ENCODE data around the gene LMOD1.

The LMOD1 gene

DNA sequence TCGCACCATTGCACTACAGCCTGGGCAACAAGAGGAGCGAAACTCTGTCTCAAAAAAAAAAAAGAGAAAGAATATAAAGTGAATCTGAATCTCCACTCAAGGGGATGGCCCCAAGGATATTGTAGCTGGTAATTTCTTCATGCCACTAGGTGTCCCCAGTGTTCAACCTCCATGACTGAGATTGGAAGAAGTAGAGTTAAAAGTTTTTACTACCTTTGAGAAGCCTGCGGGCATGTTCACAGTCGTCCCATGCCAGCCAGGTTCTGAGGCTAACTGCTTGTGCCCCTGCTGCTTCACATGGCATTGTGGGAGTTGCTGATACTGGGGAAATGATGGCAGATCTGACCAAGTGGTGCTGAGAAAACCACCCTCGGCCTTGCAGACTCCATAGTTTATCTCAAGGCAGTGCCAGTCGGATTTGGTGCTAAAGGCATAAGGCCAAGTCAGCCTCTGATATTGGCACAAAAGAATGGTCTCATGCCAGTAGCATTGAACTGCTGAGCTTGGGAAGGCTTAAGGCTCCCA is 68.4 kb downstream of the LMOD1 start:
- no peak overlapping the region for H2AFZ ChIP-seq (ENCODE audit: low read depth, low read length)
- no peaks in the 10 kb centered on the region for H3K27me3 ChIP-seq (ENCODE audit: low read depth, low read length)
- H3K36me3 ChIP-seq (replicated peaks; ENCODE audit: low read depth, low read length), result peaks cover 52% of the 10 kb centered on the region
- no peak overlapping the region for H3K4me2 ChIP-seq (ENCODE audit: low read length)
- H3K4me1 ChIP-seq (ENCODE audit: low read length), result peaks cover 17% of the 10 kb centered on the region
- no peak overlapping the region for H3K27ac ChIP-seq (ENCODE audit: low read length)
- TF ChIP-seq, protein P1, sequence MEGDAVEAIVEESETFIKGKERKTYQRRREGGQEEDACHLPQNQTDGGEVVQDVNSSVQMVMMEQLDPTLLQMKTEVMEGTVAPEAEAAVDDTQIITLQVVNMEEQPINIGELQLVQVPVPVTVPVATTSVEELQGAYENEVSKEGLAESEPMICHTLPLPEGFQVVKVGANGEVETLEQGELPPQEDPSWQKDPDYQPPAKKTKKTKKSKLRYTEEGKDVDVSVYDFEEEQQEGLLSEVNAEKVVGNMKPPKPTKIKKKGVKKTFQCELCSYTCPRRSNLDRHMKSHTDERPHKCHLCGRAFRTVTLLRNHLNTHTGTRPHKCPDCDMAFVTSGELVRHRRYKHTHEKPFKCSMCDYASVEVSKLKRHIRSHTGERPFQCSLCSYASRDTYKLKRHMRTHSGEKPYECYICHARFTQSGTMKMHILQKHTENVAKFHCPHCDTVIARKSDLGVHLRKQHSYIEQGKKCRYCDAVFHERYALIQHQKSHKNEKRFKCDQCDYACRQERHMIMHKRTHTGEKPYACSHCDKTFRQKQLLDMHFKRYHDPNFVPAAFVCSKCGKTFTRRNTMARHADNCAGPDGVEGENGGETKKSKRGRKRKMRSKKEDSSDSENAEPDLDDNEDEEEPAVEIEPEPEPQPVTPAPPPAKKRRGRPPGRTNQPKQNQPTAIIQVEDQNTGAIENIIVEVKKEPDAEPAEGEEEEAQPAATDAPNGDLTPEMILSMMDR (IDR thresholded peaks at IDR 0.05; ENCODE audit: low read depth, low read length), result peak; percentile 64
- no peak for TF ChIP-seq EZH2phosphoT487 (IDR thresholded peaks at IDR 0.05; ENCODE audit: low read depth)
- H3K9me3 ChIP-seq (ENCODE audit: insufficient read depth, low read length), result no peaks in the 10 kb centered on the region
- no peaks in the 10 kb centered on the region for H3K79me2 ChIP-seq (ENCODE audit: low read length)
- 0 out of 2 replicates have a peak, but pooled peaks cover 2% of the 10 kb centered on the region for H4K20me1 ChIP-seq (ENCODE audit: insufficient read depth, low read length)
- H3K4me3 ChIP-seq (ENCODE audit: low read length), result no peak overlapping the region
- no peak overlapping the region for H3K9ac ChIP-seq (ENCODE audit: low read length)

DNA sequence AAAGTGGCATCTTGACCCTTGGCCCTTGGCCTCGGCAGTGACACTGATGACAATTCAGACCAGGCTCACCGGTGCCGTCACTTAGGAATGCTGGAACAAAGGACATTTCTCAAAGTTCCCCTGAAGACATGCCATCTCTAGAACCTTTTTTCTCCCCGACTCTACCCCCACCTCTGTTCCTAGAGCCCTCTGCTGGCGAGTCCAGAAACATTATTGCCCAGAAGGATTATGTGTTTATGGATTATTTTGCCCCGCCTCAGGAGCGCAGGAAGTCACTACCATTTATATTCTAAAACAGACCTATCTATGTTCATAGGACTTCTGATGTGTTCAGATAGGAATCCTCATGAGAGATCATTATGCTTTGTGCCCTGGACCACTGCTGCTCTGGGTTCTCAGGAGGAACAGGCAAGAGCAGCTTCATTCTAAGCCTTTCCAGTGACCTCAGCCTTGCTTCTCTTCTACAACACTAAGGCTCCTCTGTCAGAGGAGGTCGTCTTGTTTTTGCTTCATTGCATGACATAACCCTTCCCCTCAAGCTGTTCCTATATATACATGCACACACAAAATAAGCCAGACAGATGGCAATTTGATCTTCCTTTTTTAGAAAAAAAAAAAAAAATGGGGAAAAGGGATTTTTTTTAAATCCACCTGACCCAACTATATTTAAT is 70.1 kb downstream of the LMOD1 start:
- Histone ChIP-seq H2AFZ (ENCODE audit: low read depth, low read length) (no peak overlapping the region), H3K36me3 (replicated peaks; ENCODE audit: low read depth, low read length) (peaks cover 67% of the 10 kb centered on the region), H3K9ac (ENCODE audit: low read length) (no peak overlapping the region), H3K9me3 (ENCODE audit: insufficient read depth, low read length) (no peaks in the 10 kb centered on the region), H3K27me3 (ENCODE audit: low read depth, low read length) (no peaks in the 10 kb centered on the region), H3K27ac (ENCODE audit: low read length) (no peak overlapping the region), H3K79me2 (ENCODE audit: low read length) (no peaks in the 10 kb centered on the region), H3K4me3 (ENCODE audit: low read length) (no peak overlapping the region), H4K20me1 (ENCODE audit: insufficient read depth, low read length) (no peaks in the 10 kb centered on the region), H3K4me2 (ENCODE audit: low read length) (no peak overlapping the region), H3K4me1 (ENCODE audit: low read length) (peaks cover 1% of the 10 kb centered on the region)
- no peak for TF ChIP-seq EZH2phosphoT487 (IDR thresholded peaks at IDR 0.05; ENCODE audit: low read depth)
- TF ChIP-seq, protein P1 (IDR thresholded peaks at IDR 0.05; ENCODE audit: low read depth, low read length), result peak; percentile 49

DNA sequence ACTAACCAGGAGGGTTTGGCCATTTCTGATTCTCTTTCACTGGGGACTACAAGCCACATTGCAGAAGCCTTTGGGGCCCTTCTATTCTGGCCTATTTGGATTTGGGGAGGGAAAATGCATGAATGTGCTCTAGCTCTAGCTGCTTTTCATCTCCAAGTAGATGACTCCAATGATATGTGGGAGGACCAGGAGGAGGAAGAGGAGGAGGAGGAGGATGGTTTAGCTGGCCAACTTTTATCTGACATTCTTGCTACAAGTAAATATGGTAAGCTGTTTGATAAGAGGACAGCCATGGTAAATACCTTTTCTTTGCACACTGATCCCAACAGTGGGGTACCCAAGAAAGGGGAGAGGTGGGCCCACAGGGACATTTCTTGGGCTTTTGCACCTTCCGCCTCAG is 71.7 kb downstream of the LMOD1 start:
- H3K4me3 ChIP-seq (ENCODE audit: low read length), result no peak overlapping the region
- no peaks in the 10 kb centered on the region for H3K79me2 ChIP-seq (ENCODE audit: low read length)
- no peak for TF ChIP-seq EZH2phosphoT487 (IDR thresholded peaks at IDR 0.05; ENCODE audit: low read depth)
- TF ChIP-seq, protein P1 (IDR thresholded peaks at IDR 0.05; ENCODE audit: low read depth, low read length), result no peak
- no peaks in the 10 kb centered on the region for H3K9me3 ChIP-seq (ENCODE audit: insufficient read depth, low read length)
- H3K27ac ChIP-seq (ENCODE audit: low read length), result no peak overlapping the region
- no peak overlapping the region for H3K9ac ChIP-seq (ENCODE audit: low read length)
- no peaks in the 10 kb centered on the region for H4K20me1 ChIP-seq (ENCODE audit: insufficient read depth, low read length)
- no peaks in the 10 kb centered on the region for H3K27me3 ChIP-seq (ENCODE audit: low read depth, low read length)
- no peaks in the 10 kb centered on the region for H3K4me1 ChIP-seq (ENCODE audit: low read length)
- H3K36me3 ChIP-seq (replicated peaks; ENCODE audit: low read depth, low read length), result peaks cover 77% of the 10 kb centered on the region
- H3K4me2 ChIP-seq (ENCODE audit: low read length), result no peak overlapping the region
- no peak overlapping the region for H2AFZ ChIP-seq (ENCODE audit: low read depth, low read length)

DNA sequence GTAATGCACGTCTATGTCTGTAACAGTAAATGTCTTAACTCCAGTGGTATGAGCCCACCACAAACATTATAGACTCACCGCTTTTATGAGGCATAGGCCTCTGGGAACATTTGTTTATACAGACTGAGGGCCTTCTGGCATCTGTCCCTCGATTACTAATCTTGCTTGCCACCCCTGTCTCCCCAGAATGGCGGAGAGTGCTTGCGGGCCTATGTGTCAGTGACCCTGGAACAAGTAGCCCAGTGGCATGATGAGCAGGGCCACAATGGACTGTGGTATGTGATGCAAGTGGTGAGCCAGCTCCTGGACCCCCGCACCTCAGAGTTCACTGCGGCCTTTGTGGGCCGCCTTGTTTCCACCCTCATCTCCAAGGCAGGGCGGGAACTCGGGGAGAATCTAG is 76.0 kb downstream of the LMOD1 start:
- Histone ChIP-seq H4K20me1 (ENCODE audit: insufficient read depth, low read length) (no peaks in the 10 kb centered on the region), H3K27ac (ENCODE audit: low read length) (no peak overlapping the region), H3K27me3 (ENCODE audit: low read depth, low read length) (no peaks in the 10 kb centered on the region), H3K9me3 (ENCODE audit: insufficient read depth, low read length) (no peaks in the 10 kb centered on the region), H3K9ac (ENCODE audit: low read length) (no peak overlapping the region), H3K4me2 (ENCODE audit: low read length) (no peak overlapping the region), H3K36me3 (replicated peaks; ENCODE audit: low read depth, low read length) (peaks cover 76% of the 10 kb centered on the region), H2AFZ (ENCODE audit: low read depth, low read length) (no peak overlapping the region), H3K4me1 (ENCODE audit: low read length) (no peaks in the 10 kb centered on the region), H3K79me2 (ENCODE audit: low read length) (no peaks in the 10 kb centered on the region), H3K4me3 (ENCODE audit: low read length) (no peak overlapping the region)
- no peak for TF ChIP-seq EZH2phosphoT487 (IDR thresholded peaks at IDR 0.05; ENCODE audit: low read depth)
- TF ChIP-seq, protein P1 (IDR thresholded peaks at IDR 0.05; ENCODE audit: low read depth, low read length), result no peak
